Activated T-helper 9 cell treated with anti-CD3 and anti-CD28 coated beads, Interleukin-2, amount 50 U/mL, for 16 hours (primary cell): ENCODE data around the gene OR52E1.

ENCODE experiments used
- DNase-seq: peaks from one replicate; pipeline ENCODE4 v3.0.0-alpha.2; 2020; ENCODE audit warnings: low read depth

The OR52E1 gene

DNA sequence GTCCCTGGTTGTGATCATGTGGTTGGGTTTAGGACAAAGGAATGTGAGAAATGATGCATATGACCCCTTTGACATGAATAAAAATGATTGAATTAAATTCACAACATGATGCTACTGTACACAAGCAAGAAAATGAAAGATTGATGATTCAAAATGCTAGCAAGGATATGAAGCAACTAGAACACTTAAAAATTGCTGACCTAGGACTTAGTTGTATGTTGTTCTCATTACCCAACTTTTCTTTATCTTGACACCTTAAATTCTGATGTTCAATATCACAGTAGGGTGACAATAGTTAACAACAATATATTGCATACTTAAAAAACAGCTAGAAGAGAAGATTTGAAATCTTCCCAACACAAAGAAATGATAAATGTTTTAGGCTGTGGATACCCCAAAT is 48.2 kb downstream of the OR52E1 start:
- DNase-seq, result no peak

GRCh38 chr11:5118893-5119292 is 49.5 kb downstream of the OR52E1 start:
- DNase-seq, result no peak
